Gastroesophageal sphincter (tissue), 4 donors: Measurements from ENCODE around the gene BCAS3. TPM values are rescaled to one million over a fixed set of nuclear protein-coding genes. Genes with fewer than 3 reads are reported as not detected.
"Not testable (repeated sequence)": the region's sequence is repeated elsewhere in the genome, so short reads cannot be mapped to it uniquely, and the experiment has no call there.

Experiments
- ATAC-seq: fragments of 150-250 bp; one replicate; pipeline ENCODE4 v1.9.1; 2016; ENCODE audit warnings: mild to moderate bottlenecking, moderate library complexity
- H3K27ac ChIP-seq, 4 donors: fragments of 200-600 bp; sonication (generic) in 3 of 4; 1 replicate in 3 of 4; 2 replicates in 1 of 4; pipeline ENCODE4 v1.5.1; 2016 to 2019
- H3K27me3 ChIP-seq: fragments of 200-600 bp; sonication (generic); one replicate; pipeline ENCODE4 v1.5.1; 2019
- H3K36me3 ChIP-seq, 2 donors: fragments of 200-600 bp; sonication (generic); one replicate each; pipeline ENCODE4 v1.5.1; 2019; ENCODE audit warnings: control low read depth in 1 of 2
- H3K4me1 ChIP-seq, 3 donors: fragments of 200-600 bp; sonication (generic); 1 replicate in 2 of 3; 2 replicates in 1 of 3; pipeline ENCODE4 v1.5.1; 2016 to 2019; ENCODE audit warnings: control low read depth in 2 of 3
- H3K4me3 ChIP-seq, 2 donors: fragments of 200-600 bp; sonication (generic); one replicate each; pipeline ENCODE4 v1.5.1; 2019; ENCODE audit warnings: mild to moderate bottlenecking in 1 of 2, moderate library complexity in 1 of 2
- H3K9me3 ChIP-seq, 3 donors: fragments of 200-600 bp; sonication (generic); one replicate each; pipeline ENCODE4 v1.5.1; 2017 to 2019; ENCODE audit warnings: control low read depth in 2 of 3
- CTCF ChIP-seq, 4 experiments: fragments of 200-600 bp in 2 of 4; fragments of 450-650 bp in 2 of 4; sonication (generic) in 1 of 4; IDR thresholded peaks; one replicate each; pipeline ENCODE4 v1.5.1; 2017 to 2019; ENCODE audit warnings: antibody characterized with exemption in 4 of 4, mild to moderate bottlenecking in 2 of 4, moderate library complexity in 2 of 4
- EP300 ChIP-seq: sonication (generic); formaldehyde crosslinking; IDR thresholded peaks from one replicate; pipeline ENCODE4 v1.6.1; 2017; ENCODE audit warnings: antibody characterized with exemption, mild to moderate bottlenecking
- POLR2A ChIP-seq, 2 donors: fragments of 450-650 bp; IDR thresholded peaks; one replicate each; pipeline ENCODE4 v1.6.1; 2017; ENCODE audit warnings: antibody characterized with exemption in 2 of 2, mild to moderate bottlenecking in 2 of 2, moderate library complexity in 1 of 2
- POLR2AphosphoS5 ChIP-seq: sonication (generic); formaldehyde crosslinking; IDR thresholded peaks from one replicate; pipeline ENCODE4 v1.6.1; 2017; ENCODE audit warnings: antibody characterized with exemption
- WGBS, 2 donors: methylation state at CpG; one replicate each; pipeline ENCODE4 v1.1.5; 2018; ENCODE audit warnings: low coverage in 1 of 2; 5-methylcytosine and 5-hydroxymethylcytosine counted together
- total RNA-seq, 4 donors: library from RNA; depleted of rRNA; stranded (reverse); fragments of >200 nt; gene quantifications; one replicate each; pipeline ENCODE4 v1.1.0, GENCODE V29; 2016

BCAS3 gene
- total RNA-seq, 4 donors from 2014 or later = 18.8 to 37.0 (median 34.5) TPM

- H3K27ac ChIP-seq = no peak overlapping the region
- no peak for ATAC-seq
- H3K4me1 ChIP-seq = peaks cover 0 to 4% (median 0%) of the 10 kb centered on the region in 3 donors
- no peak overlapping the region for H3K4me3 ChIP-seq
- whole genome bisulfite sequencing, 2 donors = 91 to 93% methylated on average over 2 to 5 of the region's 5 CpGs
- TF ChIP-seq CTCF (IDR thresholded peaks at IDR 0.05) = no peak
- no peak for TF ChIP-seq POLR2A (IDR thresholded peaks at IDR 0.05)
- no peaks in the 10 kb centered on the region for H3K36me3 ChIP-seq
- no peaks in the 10 kb centered on the region for H3K9me3 ChIP-seq
- no peaks in the 10 kb centered on the region for H3K27me3 ChIP-seq
These were observed 341.3 kb downstream of the BCAS3 start for GRCh38 chr17:61018938-61019337.

GRCh38 chr17:61023996-61024395 is 346.3 kb downstream of the BCAS3 start:
- ATAC-seq = no peak
- TF ChIP-seq EP300 (no peak), CTCF (IDR thresholded peaks at IDR 0.05) (no peak), POLR2AphosphoS5 (no peak), POLR2A (IDR thresholded peaks at IDR 0.05) (no peak)
- WGBS, 2 donors = 94 to 96% methylated on average over 2 of the region's 2 CpGs

GRCh38 chr17:61026818-61027217 is 349.2 kb downstream of the BCAS3 start:
- H3K27me3 ChIP-seq = no peaks in the 10 kb centered on the region
- no peaks in the 10 kb centered on the region for H3K9me3 ChIP-seq
- no peak for ATAC-seq
- H3K4me3 ChIP-seq = no peak overlapping the region
- H3K36me3 ChIP-seq = no peaks in the 10 kb centered on the region
- WGBS, 2 donors = 90 to 96% methylated on average over 3 of the region's 3 CpGs
- no peak for TF ChIP-seq POLR2A (IDR thresholded peaks at IDR 0.05)
- no peak for TF ChIP-seq POLR2AphosphoS5
- no peak for TF ChIP-seq CTCF (IDR thresholded peaks at IDR 0.05)
- TF ChIP-seq EP300 = no peak
- H3K27ac ChIP-seq = no peak overlapping the region
- no peaks in the 10 kb centered on the region for H3K4me1 ChIP-seq

More at GRCh38 chr17:61023996-61024395, 346.3 kb downstream of the BCAS3 start:
- no peak overlapping the region for H3K4me3 ChIP-seq
- no peak overlapping the region for H3K27ac ChIP-seq
- H3K4me1 ChIP-seq = no peaks in the 10 kb centered on the region
- no peaks in the 10 kb centered on the region for H3K36me3 ChIP-seq
- H3K9me3 ChIP-seq = no peaks in the 10 kb centered on the region
- no peaks in the 10 kb centered on the region for H3K27me3 ChIP-seq

GRCh38 chr17:61029181-61029580 is 351.5 kb downstream of the BCAS3 start:
- no peak for TF ChIP-seq CTCF (IDR thresholded peaks at IDR 0.05)
- TF ChIP-seq POLR2AphosphoS5 = no peak
- no peak for TF ChIP-seq POLR2A (IDR thresholded peaks at IDR 0.05)
- TF ChIP-seq EP300 = no peak
- WGBS, 2 donors = 89 to 95% methylated on average over 4 of the region's 4 CpGs
- H3K4me3 ChIP-seq = no peak overlapping the region
- H3K27ac ChIP-seq = no peak overlapping the region
- ATAC-seq = no peak
- H3K9me3 ChIP-seq = no peaks in the 10 kb centered on the region
- no peaks in the 10 kb centered on the region for H3K4me1 ChIP-seq
- no peaks in the 10 kb centered on the region for H3K27me3 ChIP-seq
- H3K36me3 ChIP-seq = no peaks in the 10 kb centered on the region

- TF ChIP-seq EP300 (no peak), POLR2AphosphoS5 (no peak), CTCF (IDR thresholded peaks at IDR 0.05) (no peak), POLR2A (IDR thresholded peaks at IDR 0.05) (no peak)
- Histone ChIP-seq H3K36me3 (peaks cover 0 to 33% of the 10 kb centered on the region in 2 donors), H3K4me1 (no peaks in the 10 kb centered on the region), H3K9me3 (no peaks in the 10 kb centered on the region), H3K4me3 (no peak overlapping the region), H3K27ac (no peak overlapping the region), H3K27me3 (no peaks in the 10 kb centered on the region)
- WGBS, 2 donors = 82 to 85% methylated on average over 4 of the region's 4 CpGs
- no peak for ATAC-seq
These were observed 363.0 kb downstream of the BCAS3 start for GRCh38 chr17:61040666-61041065.

- ATAC-seq, H3K4me3 ChIP-seq, H3K27me3 ChIP-seq, H3K9me3 ChIP-seq, H3K27ac ChIP-seq, H3K4me1 ChIP-seq: not testable (repeated sequence)
- peaks cover 0 to 33% of the 10 kb centered on the region in 2 donors for H3K36me3 ChIP-seq
- WGBS, 2 donors = 100% methylated on average over 2 of the region's 5 CpGs; no CpG with 5 or more reads in 1 of the 2 donors
These were observed 364.7 kb downstream of the BCAS3 start for GRCh38 chr17:61042348-61042747.
